Measurements from ENCODE around the gene KCNH4.

DNA sequence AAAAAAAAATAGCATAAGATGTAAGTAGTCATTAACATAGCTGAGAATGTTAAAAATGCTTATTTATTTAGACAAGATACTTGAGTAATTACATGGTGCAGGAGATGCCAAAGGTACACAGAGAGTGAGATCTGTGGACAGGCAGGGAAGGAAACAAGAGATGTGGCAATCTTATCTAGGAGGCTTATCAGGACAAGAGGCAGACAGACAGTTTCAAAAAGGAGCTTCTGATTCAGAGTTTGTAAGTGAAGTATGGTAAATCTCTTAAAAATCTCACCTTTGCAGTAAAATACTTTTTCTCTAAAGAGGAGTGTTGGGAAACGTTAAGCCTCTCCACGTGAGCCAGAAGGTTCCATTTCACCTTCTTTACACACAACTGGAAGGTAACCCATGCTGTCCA is 33.2 kb upstream of the KCNH4 start:
- TF ChIP-seq, protein P1, sequence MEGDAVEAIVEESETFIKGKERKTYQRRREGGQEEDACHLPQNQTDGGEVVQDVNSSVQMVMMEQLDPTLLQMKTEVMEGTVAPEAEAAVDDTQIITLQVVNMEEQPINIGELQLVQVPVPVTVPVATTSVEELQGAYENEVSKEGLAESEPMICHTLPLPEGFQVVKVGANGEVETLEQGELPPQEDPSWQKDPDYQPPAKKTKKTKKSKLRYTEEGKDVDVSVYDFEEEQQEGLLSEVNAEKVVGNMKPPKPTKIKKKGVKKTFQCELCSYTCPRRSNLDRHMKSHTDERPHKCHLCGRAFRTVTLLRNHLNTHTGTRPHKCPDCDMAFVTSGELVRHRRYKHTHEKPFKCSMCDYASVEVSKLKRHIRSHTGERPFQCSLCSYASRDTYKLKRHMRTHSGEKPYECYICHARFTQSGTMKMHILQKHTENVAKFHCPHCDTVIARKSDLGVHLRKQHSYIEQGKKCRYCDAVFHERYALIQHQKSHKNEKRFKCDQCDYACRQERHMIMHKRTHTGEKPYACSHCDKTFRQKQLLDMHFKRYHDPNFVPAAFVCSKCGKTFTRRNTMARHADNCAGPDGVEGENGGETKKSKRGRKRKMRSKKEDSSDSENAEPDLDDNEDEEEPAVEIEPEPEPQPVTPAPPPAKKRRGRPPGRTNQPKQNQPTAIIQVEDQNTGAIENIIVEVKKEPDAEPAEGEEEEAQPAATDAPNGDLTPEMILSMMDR (IDR thresholded peaks at IDR 0.05) = no peak
- no peak for TF ChIP-seq POLR2A (IDR thresholded peaks at IDR 0.05)

All from tibial nerve (tissue), 3 donors.